HCEC 1CT (cell line): ENCODE data around the gene NOTO.
A peak's percentile ranks its signal among the peaks of the same experiment; 100 is the strongest.

Source experiments
- DNase-seq: peaks from one replicate; pipeline ENCODE4 v3.0.0-alpha.2; 2017

The NOTO gene

GRCh38 chr2:73235315-73236028 is 33.1 kb downstream of the NOTO start:
- DNase-seq: no peak

- no peak for DNase-seq
Observed at GRCh38 chr2:73237168-73237567, 34.8 kb downstream of the NOTO start.

- DNase-seq: no peak
Observed at GRCh38 chr2:73238149-73238548, 35.8 kb downstream of the NOTO start.

GRCh38 chr2:73238976-73239375 is 36.6 kb downstream of the NOTO start:
- no peak for DNase-seq

- peak; percentile 75 for DNase-seq
Observed at GRCh38 chr2:73239776-73240175, 37.4 kb downstream of the NOTO start.

GRCh38 chr2:73243884-73244570 is 41.7 kb downstream of the NOTO start:
- DNase-seq: no peak

- no peak for DNase-seq
Observed at GRCh38 chr2:73244580-73244979, 42.2 kb downstream of the NOTO start.

GRCh38 chr2:73246850-73247249 is 44.5 kb downstream of the NOTO start:
- no peak for DNase-seq

- DNase-seq: no peak
Observed at GRCh38 chr2:73249636-73250035, 47.3 kb downstream of the NOTO start.

- no peak for DNase-seq
Observed at GRCh38 chr2:73250872-73251846, 48.8 kb downstream of the NOTO start.

- no peak for DNase-seq
Observed at GRCh38 chr2:73252238-73253027, 50.1 kb downstream of the NOTO start.

- no peak for DNase-seq
Observed at GRCh38 chr2:73253400-73253799, 51.0 kb downstream of the NOTO start.

GRCh38 chr2:73253901-73254300 is 51.5 kb downstream of the NOTO start:
- DNase-seq: no peak

- DNase-seq: no peak
Observed at GRCh38 chr2:73254343-73255006, 52.1 kb downstream of the NOTO start.

- no peak for DNase-seq
Observed at GRCh38 chr2:73255007-73255644, 52.8 kb downstream of the NOTO start.

- DNase-seq: no peak
Observed at GRCh38 chr2:73255907-73256617, 53.7 kb downstream of the NOTO start.

GRCh38 chr2:73256618-73256922 is 54.2 kb downstream of the NOTO start:
- no peak for DNase-seq

- no peak for DNase-seq
Observed at GRCh38 chr2:73257021-73257420, 54.6 kb downstream of the NOTO start.

- DNase-seq: no peak
Observed at GRCh38 chr2:73257425-73258125, 55.2 kb downstream of the NOTO start.

- DNase-seq: no peak
Observed at GRCh38 chr2:73258186-73258912, 56.0 kb downstream of the NOTO start.
